GM21447 (cell line): ENCODE measurements around the gene TCAIM.

ENCODE experiments used
- ATAC-seq: cut with Tn5 transposase; IDR thresholded peaks from one replicate; pipeline ENCODE4 v1.9.1; 2021; ENCODE audit not compliant: unreplicated experiment

Gene TCAIM

DNA sequence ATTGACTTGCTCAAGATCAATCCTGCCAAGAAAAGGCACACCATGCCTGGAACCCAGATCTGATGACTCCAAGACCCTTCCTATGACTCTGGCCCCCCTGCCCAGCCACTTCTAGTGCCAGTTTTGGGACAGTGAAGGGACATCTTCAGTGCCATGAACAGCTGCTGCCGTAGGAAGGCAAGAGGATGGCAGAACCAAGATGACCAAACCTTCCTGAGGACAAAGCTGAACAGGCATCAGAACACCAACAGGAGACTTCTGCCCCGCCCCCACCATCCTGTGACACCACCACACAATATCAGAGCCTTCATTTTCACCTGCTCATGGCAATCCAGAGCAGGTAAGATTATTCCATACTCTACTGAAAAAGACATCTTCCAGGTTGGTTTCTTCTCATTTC is 105.9 kb downstream of the TCAIM start:
- no peak for ATAC-seq

- ATAC-seq, result no peak
Measured at GRCh38 chr3:44444896-44445691, 106.5 kb downstream of the TCAIM start.

DNA sequence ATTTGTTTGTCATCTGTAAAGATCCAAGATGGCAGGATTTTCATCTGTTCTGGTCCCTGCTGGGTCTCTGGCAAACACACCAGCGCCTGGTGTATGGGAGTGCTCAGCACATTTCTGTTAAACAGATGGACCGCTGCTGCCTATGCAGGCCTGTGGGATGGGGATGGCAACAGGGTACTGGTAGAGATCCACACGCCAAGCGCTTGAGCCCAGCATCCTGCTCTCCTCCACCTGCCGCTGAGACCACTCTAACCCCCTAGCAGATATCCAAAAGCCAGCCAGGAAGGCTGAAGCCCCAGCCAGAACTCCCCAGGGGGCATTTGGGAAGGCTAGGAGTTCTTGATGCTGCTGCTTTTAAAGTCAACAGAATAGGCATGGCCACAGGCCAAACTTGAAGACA is 107.2 kb downstream of the TCAIM start:
- no peak for ATAC-seq

GRCh38 chr3:44446929-44447328 is 108.4 kb downstream of the TCAIM start:
- no peak for ATAC-seq

- no peak for ATAC-seq
Measured at GRCh38 chr3:44451441-44451840, 112.9 kb downstream of the TCAIM start.

- no peak for ATAC-seq
Measured at GRCh38 chr3:44454258-44454657, 115.7 kb downstream of the TCAIM start.

DNA sequence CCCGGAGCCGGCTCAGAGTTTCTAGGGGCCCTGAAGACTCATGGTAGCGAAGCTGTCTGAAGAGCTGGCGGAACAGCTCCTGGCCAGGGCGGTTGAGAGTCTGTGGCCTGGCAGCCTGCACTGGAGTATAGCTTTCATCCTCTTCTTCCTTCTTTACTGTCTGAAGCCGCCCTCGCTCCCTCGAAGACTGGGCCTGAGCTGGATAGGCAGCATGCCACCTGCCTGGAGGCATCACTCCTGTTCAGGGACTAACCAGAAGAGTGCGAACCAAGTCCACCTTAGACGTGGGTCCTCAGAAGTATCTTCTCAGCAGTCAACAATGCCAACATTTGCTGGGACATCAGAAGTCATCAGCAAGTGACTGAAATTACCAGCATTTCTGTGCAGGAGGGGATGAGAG is 116.8 kb downstream of the TCAIM start:
- ATAC-seq, result no peak
